ENCODE results near the gene ICAM1.

The ICAM1 gene

GRCh38 chr19:10335352-10335985 lies 64.5 kb downstream of the ICAM1 start:
- intact Hi-C loops (cut with DNase I) = loop anchor here (10.0 kb wide), 1 partner anchor 71 kb away; no protein-coding TSS in a partner anchor
- DNase-seq = no peak
